Measurements from ENCODE around the gene POLR2M. TPM values are rescaled to one million over a fixed set of nuclear protein-coding genes. Genes with fewer than 3 reads are reported as not detected.
A peak's percentile ranks its signal among the peaks of the same experiment; 100 is the strongest.

POLR2M gene
- polyA plus RNA-seq, 2 of the 4 experiments (the other 2 are of a cell fraction), result 67.9 to 107 TPM

GRCh38 chr15:57732526-57733331 is 26.2 kb downstream of the POLR2M start (continued):
- no peak for TF ChIP-seq E2F6 (IDR thresholded peaks at IDR 0.05; ENCODE audit: borderline replicate concordance, low read depth)
- TF ChIP-seq KDM5A (IDR thresholded peaks at IDR 0.05), result no peak
- no peak for TF ChIP-seq POLR2AphosphoS2 (conservative IDR thresholded peaks at IDR 0.05; ENCODE audit: low read length)
- no peak for TF ChIP-seq RNF2 (IDR thresholded peaks at IDR 0.05; ENCODE audit: borderline replicate concordance, low read depth)
- no peak for TF ChIP-seq RARB (CRISPR knock-in tag; IDR thresholded peaks at IDR 0.05)
- TF ChIP-seq BCL3 (IDR thresholded peaks at IDR 0.05), result no peak
- TF ChIP-seq FOSB (CRISPR knock-in tag; IDR thresholded peaks at IDR 0.05), result no peak
- no peak for TF ChIP-seq EHF (CRISPR knock-in tag; IDR thresholded peaks at IDR 0.05)
- TF ChIP-seq BHLHE40 (IDR thresholded peaks at IDR 0.05; ENCODE audit: low read depth, low read length), result no peak
- TF ChIP-seq HEYL (CRISPR knock-in tag; IDR thresholded peaks at IDR 0.05), result no peak
- TF ChIP-seq TP53 (CRISPR knock-in tag; IDR thresholded peaks at IDR 0.05), result no peak
- TF ChIP-seq SMC3 (IDR thresholded peaks at IDR 0.05), result peak; percentile 67
- TF ChIP-seq CBX2 (IDR thresholded peaks at IDR 0.05; ENCODE audit: borderline replicate concordance, low read depth), result no peak

GRCh38 chr15:57734860-57735259 is 28.3 kb downstream of the POLR2M start:
- ChIA-PET POLR2A (interaction anchor here (1.9 kb wide), 1 partner anchor 28 kb away, joined by 7 read pairs; the partner anchor contains the start of gene POLR2M), CTCF (interaction anchor here (3.7 to 14.9 kb wide), 3 partner anchors 11 to 14 kb away, joined by 13 to 197 read pairs (median 36); no protein-coding TSS in a partner anchor)
- 32% methylated on average over 2 of the region's 2 CpGs for WGBS (ENCODE audit: missing lambda C conversion rate)
- ATAC-seq (no peak), DNase-seq (ENCODE audit: low read depth in 1 of 2, low spot score in 1 of 2) (no peak), FAIRE-seq (no peak)
- Histone ChIP-seq H3K4me2 (no peak overlapping the region), H3K4me1 (no peaks in the 10 kb centered on the region), H3K9me3 (peaks cover 5% of the 10 kb centered on the region; the same call in 2 of the 3 replicates), H3K4me3 (no peak overlapping the region), H3K27ac (no peak overlapping the region)
- TF ChIP-seq MAFK (IDR thresholded peaks at IDR 0.05; ENCODE audit: partially characterized antibody), result peak; percentile 90
- TF ChIP-seq ZC3H11A (IDR thresholded peaks at IDR 0.05), result no peak

- ChIA-PET CTCF (interaction anchor here (1.2 to 14.9 kb wide), 3 partner anchors 11 to 336 kb away, joined by 4 to 197 read pairs (median 13); no protein-coding TSS in a partner anchor), POLR2A (interaction anchor here (1.9 kb wide), 1 partner anchor 28 kb away, joined by 7 read pairs; the partner anchor contains the start of gene POLR2M)
- no peak overlapping the region for H3K4me3 ChIP-seq
- H3K9me3 ChIP-seq, result peaks cover 5% of the 10 kb centered on the region; the same call in 2 of the 3 replicates
- no peak for DNase-seq (ENCODE audit: low read depth in 1 of 2, low spot score in 1 of 2)
- H3K4me1 ChIP-seq, result no peaks in the 10 kb centered on the region
- no peak overlapping the region for H3K4me2 ChIP-seq
- H3K27ac ChIP-seq, result no peak overlapping the region
- 72% methylated on average over 8 of the region's 8 CpGs for WGBS (ENCODE audit: missing lambda C conversion rate)
- TF ChIP-seq RCOR1 (IDR thresholded peaks at IDR 0.05; ENCODE audit: low read depth, low read length) (no peak), POLR2A (IDR thresholded peaks at IDR 0.05; ENCODE audit: low read length) (no peak), JUNB (IDR thresholded peaks at IDR 0.05) (no peak)
- no peak for FAIRE-seq
- ATAC-seq, result no peak
Measured at GRCh38 chr15:57735431-57735830, 28.9 kb downstream of the POLR2M start.

- Histone ChIP-seq H3K9me3 (peaks cover 5% of the 10 kb centered on the region; the same call in 2 of the 3 replicates), H3K27ac (no peak overlapping the region), H3K4me2 (no peak overlapping the region), H3K4me1 (no peaks in the 10 kb centered on the region), H3K4me3 (no peak overlapping the region)
- POLR2A ChIA-PET, result interaction anchor here (1.9 kb wide), 1 partner anchor 29 kb away, joined by 7 read pairs; the partner anchor contains the start of gene POLR2M
- ATAC-seq (no peak), DNase-seq (ENCODE audit: low read depth in 1 of 2, low spot score in 1 of 2) (no peak), FAIRE-seq (no peak)
- TF ChIP-seq HOXB5 (CRISPR knock-in tag; IDR thresholded peaks at IDR 0.05), result no peak
- no peak for TF ChIP-seq JUNB (IDR thresholded peaks at IDR 0.05)
- no peak for TF ChIP-seq MAFK (IDR thresholded peaks at IDR 0.05; ENCODE audit: partially characterized antibody)
- TF ChIP-seq HOXB13 (CRISPR knock-in tag; IDR thresholded peaks at IDR 0.05; ENCODE audit: low read depth), result no peak
- no peak for TF ChIP-seq TP53 (CRISPR knock-in tag; IDR thresholded peaks at IDR 0.05)
- TF ChIP-seq ZNF302 (CRISPR knock-in tag; IDR thresholded peaks at IDR 0.05), result no peak
- no peak for TF ChIP-seq USF2 (IDR thresholded peaks at IDR 0.05)
- TF ChIP-seq FOSL2 (IDR thresholded peaks at IDR 0.05), result no peak
- no peak for TF ChIP-seq FOSL2 (CRISPR knock-in tag; IDR thresholded peaks at IDR 0.05)
- TF ChIP-seq FOSB (CRISPR knock-in tag; IDR thresholded peaks at IDR 0.05), result no peak
- no peak for TF ChIP-seq SMC3 (IDR thresholded peaks at IDR 0.05)
- no peak for TF ChIP-seq MAZ (IDR thresholded peaks at IDR 0.05; ENCODE audit: borderline replicate concordance, low read depth, low read length)
- TF ChIP-seq NR3C1 (IDR thresholded peaks at IDR 0.05), result no peak
- TF ChIP-seq POLR2A (IDR thresholded peaks at IDR 0.05; ENCODE audit: low read length), result no peak
- TF ChIP-seq KDM5A (IDR thresholded peaks at IDR 0.05), result no peak
- no peak for TF ChIP-seq EHMT2 (IDR thresholded peaks at IDR 0.05; ENCODE audit: low read depth)
- WGBS (ENCODE audit: missing lambda C conversion rate), result 56% methylated on average over 4 of the region's 4 CpGs
- CTCF ChIA-PET, result interaction anchor here (1.0 to 14.9 kb wide), 3 partner anchors 11 to 335 kb away, joined by 3 to 197 read pairs (median 4); no protein-coding TSS in a partner anchor
Measured at GRCh38 chr15:57735891-57736290, 29.4 kb downstream of the POLR2M start.
